Esophagus squamous epithelium (tissue), 5 donors: Measurements from ENCODE around the gene ERG. TPM values are rescaled to one million over a fixed set of nuclear protein-coding genes. Genes with fewer than 3 reads are reported as not detected.

ENCODE experiments used
- DNase-seq: peaks from one replicate; lab custom pipeline; 2025; lab: John Stamatoyannopoulos, UW
- H3K27ac ChIP-seq, 4 donors: fragments of 200-600 bp; sonication (generic); one replicate each; pipeline ENCODE4 v1.5.1; 2016 to 2019; ENCODE audit warnings: mild to moderate bottlenecking in 1 of 4
- H3K27me3 ChIP-seq, 4 donors: fragments of 200-600 bp; sonication (generic); 1 replicate in 3 of 4; 2 replicates in 1 of 4; pipeline versions ENCODE4 v1.5.1 to v1.6.0; 2017 to 2021; ENCODE audit warnings: antibody characterized with exemption in 1 of 4
- H3K36me3 ChIP-seq, 3 donors: fragments of 200-600 bp; sonication (generic); one replicate each; pipeline ENCODE4 v1.5.1; 2016 to 2019
- H3K4me1 ChIP-seq, 3 donors: fragments of 200-600 bp; sonication (generic); one replicate each; pipeline ENCODE4 v1.5.1; 2017 to 2019
- H3K4me3 ChIP-seq, 4 donors: fragments of 200-600 bp; sonication (generic); 1 replicate in 3 of 4; 2 replicates in 1 of 4; pipeline ENCODE4 v1.5.1; 2016 to 2019; ENCODE audit warnings: mild to moderate bottlenecking in 2 of 4, moderate library complexity in 1 of 4
- H3K9me3 ChIP-seq, 3 donors: fragments of 200-600 bp; sonication (generic); one replicate each; pipeline ENCODE4 v1.5.1; 2016 to 2019
- POLR2A ChIP-seq, 4 donors: fragments of 450-650 bp; IDR thresholded peaks; one replicate each; pipeline ENCODE4 v1.6.1; 2017; ENCODE audit warnings: antibody characterized with exemption in 4 of 4, mild to moderate bottlenecking in 4 of 4, moderate library complexity in 3 of 4
- WGBS, 2 donors: methylation state at CpG; one replicate each; pipeline ENCODE4 v1.1.5; 2018; 5-methylcytosine and 5-hydroxymethylcytosine counted together
- intact Hi-C: fragments of 100-400 bp; cut with DNase I; formaldehyde crosslinking; loops from one replicate; pipeline ENCODE4 v1.15.0; 2022
- total RNA-seq, 4 donors: library from RNA; depleted of rRNA; stranded (reverse); fragments of >200 nt; gene quantifications; one replicate each; pipeline ENCODE4 v1.1.0, GENCODE V29; 2016
- TF ChIP-seq, protein P1 (sequence below), 6 experiments: fragments of 450-650 bp in 4 of 6; fragments of 200-600 bp in 2 of 6; sonication (generic) in 2 of 6; IDR thresholded peaks; one replicate each; pipeline ENCODE4 v1.5.1; 2016 to 2019; ENCODE audit warnings: antibody characterized with exemption in 6 of 6, mild to moderate bottlenecking in 4 of 6, moderate library complexity in 4 of 6
- donor health status: DM: yes; HTN: yes; CAD: no.

The ERG gene
- total RNA-seq, 4 donors from 2014 or later = 2.5 to 10.9 (median 8.4) TPM

GRCh38 chr21:38455403-38455802 lies 42.9 kb downstream of the ERG start:
- intact Hi-C loops = no loop called here
- no peak overlapping the region for H3K27ac ChIP-seq
- WGBS, 2 donors = 56 to 63% methylated on average over 4 of the region's 4 CpGs
- TF ChIP-seq POLR2A (IDR thresholded peaks at IDR 0.05) = no peak
- TF ChIP-seq, protein P1, sequence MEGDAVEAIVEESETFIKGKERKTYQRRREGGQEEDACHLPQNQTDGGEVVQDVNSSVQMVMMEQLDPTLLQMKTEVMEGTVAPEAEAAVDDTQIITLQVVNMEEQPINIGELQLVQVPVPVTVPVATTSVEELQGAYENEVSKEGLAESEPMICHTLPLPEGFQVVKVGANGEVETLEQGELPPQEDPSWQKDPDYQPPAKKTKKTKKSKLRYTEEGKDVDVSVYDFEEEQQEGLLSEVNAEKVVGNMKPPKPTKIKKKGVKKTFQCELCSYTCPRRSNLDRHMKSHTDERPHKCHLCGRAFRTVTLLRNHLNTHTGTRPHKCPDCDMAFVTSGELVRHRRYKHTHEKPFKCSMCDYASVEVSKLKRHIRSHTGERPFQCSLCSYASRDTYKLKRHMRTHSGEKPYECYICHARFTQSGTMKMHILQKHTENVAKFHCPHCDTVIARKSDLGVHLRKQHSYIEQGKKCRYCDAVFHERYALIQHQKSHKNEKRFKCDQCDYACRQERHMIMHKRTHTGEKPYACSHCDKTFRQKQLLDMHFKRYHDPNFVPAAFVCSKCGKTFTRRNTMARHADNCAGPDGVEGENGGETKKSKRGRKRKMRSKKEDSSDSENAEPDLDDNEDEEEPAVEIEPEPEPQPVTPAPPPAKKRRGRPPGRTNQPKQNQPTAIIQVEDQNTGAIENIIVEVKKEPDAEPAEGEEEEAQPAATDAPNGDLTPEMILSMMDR (IDR thresholded peaks at IDR 0.05) = no peak
- H3K4me1 ChIP-seq = peaks cover under 1 to 55% (median 22%) of the 10 kb centered on the region in 3 donors
- no peaks in the 10 kb centered on the region for H3K27me3 ChIP-seq
- H3K9me3 ChIP-seq = no peaks in the 10 kb centered on the region
- H3K4me3 ChIP-seq = no peak overlapping the region
- no peak for DNase-seq
- H3K36me3 ChIP-seq = no peaks in the 10 kb centered on the region

DNA sequence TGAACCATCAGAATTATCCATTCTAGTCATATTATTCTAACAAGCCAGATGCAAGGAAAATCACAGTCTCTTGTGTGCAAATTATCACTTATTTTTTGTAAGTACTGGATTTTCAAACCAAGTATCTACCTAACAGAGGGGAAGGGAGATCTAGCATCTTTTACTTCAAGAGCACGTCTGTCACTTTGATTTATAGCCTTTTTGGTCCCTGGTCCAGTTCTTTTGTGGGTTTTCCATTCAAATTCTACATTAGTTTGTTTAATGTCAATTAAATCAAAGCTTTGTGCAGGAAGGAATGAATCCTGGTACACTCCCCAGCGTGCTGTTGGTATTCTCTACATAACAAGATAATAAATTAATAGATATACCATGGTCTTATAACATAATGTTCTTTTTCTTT lies 43.6 kb downstream of the ERG start:
- H3K36me3 ChIP-seq = no peaks in the 10 kb centered on the region
- DNase-seq = no peak
- no peak overlapping the region for H3K27ac ChIP-seq
- intact Hi-C loops = no loop called here
- peaks cover 0 to 48% (median 18%) of the 10 kb centered on the region in 3 donors for H3K4me1 ChIP-seq
- H3K27me3 ChIP-seq = no peaks in the 10 kb centered on the region
- H3K9me3 ChIP-seq = no peaks in the 10 kb centered on the region
- H3K4me3 ChIP-seq = no peak overlapping the region
- WGBS, 2 donors = 71 to 85% methylated on average over 2 of the region's 2 CpGs
- TF ChIP-seq, protein P1 (IDR thresholded peaks at IDR 0.05) = no peak
- TF ChIP-seq POLR2A (IDR thresholded peaks at IDR 0.05) = no peak

- Histone ChIP-seq H3K36me3 (no peaks in the 10 kb centered on the region), H3K9me3 (no peaks in the 10 kb centered on the region), H3K4me3 (no peak overlapping the region), H3K27ac (no peak overlapping the region), H3K4me1 (peaks cover 0 to 45% (median 16%) of the 10 kb centered on the region in 3 donors), H3K27me3 (no peaks in the 10 kb centered on the region)
- no peak for DNase-seq
- WGBS, 2 donors = 37 to 42% methylated on average over 3 of the region's 3 CpGs
- TF ChIP-seq POLR2A (IDR thresholded peaks at IDR 0.05) = no peak
- TF ChIP-seq, protein P1 (IDR thresholded peaks at IDR 0.05) = no peak
- intact Hi-C loops = no loop called here
Observed at GRCh38 chr21:38454161-38454560, 44.1 kb downstream of the ERG start.

DNA sequence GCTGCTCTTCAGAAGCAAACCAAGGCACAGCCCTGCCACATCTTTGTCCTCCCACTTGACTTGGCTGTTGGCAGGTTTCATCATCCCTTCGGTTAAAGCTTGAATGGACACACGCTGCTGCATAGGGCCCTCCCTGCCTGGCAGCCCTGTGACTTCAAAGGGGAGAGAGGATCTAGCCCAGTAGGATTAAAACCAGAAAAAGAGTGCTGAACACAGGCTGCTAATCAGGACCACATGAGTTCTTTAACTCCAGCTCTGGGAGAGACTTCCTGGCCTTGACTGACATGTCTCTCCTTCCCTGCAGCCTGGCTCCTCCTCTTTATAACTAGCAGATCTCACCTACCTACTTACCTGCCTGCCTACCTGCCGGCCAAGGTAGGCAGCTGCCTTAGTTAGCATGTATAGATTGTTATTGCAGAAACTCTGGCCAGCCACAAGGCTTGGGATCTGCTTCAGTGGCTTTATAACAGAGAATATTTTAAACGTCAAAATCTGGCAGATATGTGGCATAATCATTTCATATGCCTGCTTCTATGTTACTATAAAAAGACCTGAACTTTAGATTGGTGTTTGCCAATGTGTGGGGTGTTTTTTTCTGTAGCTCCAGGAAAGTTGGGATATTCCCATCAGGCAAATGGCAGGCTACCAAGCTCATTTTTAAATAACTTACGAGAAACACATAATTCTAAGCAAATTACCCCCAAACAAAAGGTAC lies 49.4 kb downstream of the ERG start:
- TF ChIP-seq, protein P1 (IDR thresholded peaks at IDR 0.05) = peak in 1 of 6 experiments; percentile 16
- no peak for TF ChIP-seq POLR2A (IDR thresholded peaks at IDR 0.05)
- H3K36me3 ChIP-seq = no peaks in the 10 kb centered on the region
- no peak for DNase-seq
- H3K27ac ChIP-seq = no peak overlapping the region
- 24 to 38% methylated on average over 5 of the region's 5 CpGs for WGBS, 2 donors
- H3K27me3 ChIP-seq = no peaks in the 10 kb centered on the region
- H3K9me3 ChIP-seq = no peaks in the 10 kb centered on the region
- intact Hi-C loops = no loop called here
- H3K4me1 ChIP-seq = peaks cover 0 to 33% (median 9%) of the 10 kb centered on the region in 3 donors
- no peak overlapping the region for H3K4me3 ChIP-seq

DNA sequence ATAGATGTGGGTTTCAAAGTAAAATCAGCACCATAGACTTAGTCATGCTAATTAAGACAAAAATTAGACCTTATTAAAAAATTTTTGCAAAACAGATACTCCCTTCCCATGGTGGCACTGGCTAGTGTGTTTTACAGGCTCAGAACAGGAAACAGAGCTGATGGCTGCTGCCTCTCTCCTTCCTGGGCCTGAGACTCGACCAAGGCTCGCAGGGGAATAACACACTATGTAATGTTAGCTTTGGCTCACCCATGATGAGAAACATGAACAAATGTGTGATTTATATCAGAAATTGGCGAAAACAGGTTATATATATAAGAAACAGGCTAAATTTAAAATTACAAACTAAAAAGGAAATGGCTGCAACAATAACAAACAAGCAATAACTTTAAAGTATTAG lies 50.7 kb downstream of the ERG start:
- TF ChIP-seq, protein P1 (IDR thresholded peaks at IDR 0.05) = no peak
- TF ChIP-seq POLR2A (IDR thresholded peaks at IDR 0.05) = no peak
- no peaks in the 10 kb centered on the region for H3K36me3 ChIP-seq
- WGBS, 2 donors = 54 to 68% methylated on average over 3 of the region's 3 CpGs
- intact Hi-C loops = no loop called here
- H3K27ac ChIP-seq = no peak overlapping the region
- no peaks in the 10 kb centered on the region for H3K27me3 ChIP-seq
- no peaks in the 10 kb centered on the region for H3K9me3 ChIP-seq
- no peak overlapping the region for H3K4me3 ChIP-seq
- peaks cover 0 to 21% (median 6%) of the 10 kb centered on the region in 3 donors for H3K4me1 ChIP-seq
- DNase-seq = no peak
